ENCODE measurements around the gene SORCS2.
A peak's percentile ranks its signal among the peaks of the same experiment; 100 is the strongest.

SORCS2 gene

GRCh38 chr4:7374571-7374970 lies 182.2 kb downstream of the SORCS2 start:
- Histone ChIP-seq H2BK12ac (ENCODE audit: low read length in 2 of 2) (no peak overlapping the region), H2BK5ac (ENCODE audit: low read depth, low read length, poor library complexity, severe bottlenecking) (no peak overlapping the region), H3K27ac (ENCODE audit: low read length, poor library complexity, severe bottlenecking) (no peak overlapping the region), H2AFZ (ENCODE audit: low read depth, low read length) (no peak overlapping the region), H3K79me1 (replicated peaks; ENCODE audit: low read length, poor library complexity, severe bottlenecking) (no peaks in the 10 kb centered on the region), H3K4me3 (ENCODE audit: insufficient read depth in 1 of 2, low read depth in 1 of 2, low read length in 2 of 2) (no peak overlapping the region), H4K8ac (ENCODE audit: low read length) (no peak overlapping the region), H3K9me3 (ENCODE audit: control insufficient read depth, low read length) (no peaks in the 10 kb centered on the region), H2BK15ac (ENCODE audit: low read depth, poor library complexity, severe bottlenecking) (no peak overlapping the region), H3K23ac (ENCODE audit: low read length in 2 of 2) (no peak overlapping the region), H3K27me3 (ENCODE audit: control insufficient read depth in 1 of 2, insufficient read depth in 1 of 2, low read length in 2 of 2) (peaks cover 20 to 25% of the 10 kb centered on the region in 2 experiments), H3K4me2 (ENCODE audit: low read length, poor library complexity, severe bottlenecking) (no peak overlapping the region), H3K9ac (ENCODE audit: low read length) (no peak overlapping the region), H3K36me3 (ENCODE audit: control insufficient read depth in 1 of 2, insufficient read depth in 2 of 2, low read depth in 1 of 2, low read length in 2 of 2) (no peaks in the 10 kb centered on the region), H3K4ac (ENCODE audit: low read depth in 1 of 2, low read length in 2 of 2) (no peak overlapping the region), H2AK5ac (ENCODE audit: low read length, severe bottlenecking) (no peak overlapping the region), H2BK120ac (ENCODE audit: low read depth, low read length) (no peak overlapping the region), H4K91ac (ENCODE audit: low read length) (no peak overlapping the region), H3K4me1 (ENCODE audit: control insufficient read depth, insufficient read depth, low read depth, low read length) (peaks cover 11% of the 10 kb centered on the region), H3K18ac (ENCODE audit: low read depth in 1 of 2, low read length in 2 of 2) (no peak overlapping the region), H3K14ac (ENCODE audit: low read length in 2 of 2) (no peak overlapping the region)
- WGBS, result 91% methylated on average over 10 of the region's 10 CpGs
- no peak for DNase-seq

- no peak overlapping the region for H4K8ac ChIP-seq (ENCODE audit: low read length)
- H2BK120ac ChIP-seq (ENCODE audit: low read depth, low read length), result no peak overlapping the region
- no peak overlapping the region for H2BK5ac ChIP-seq (ENCODE audit: low read depth, low read length, poor library complexity, severe bottlenecking)
- H4K91ac ChIP-seq (ENCODE audit: low read length), result no peak overlapping the region
- no peak overlapping the region for H3K14ac ChIP-seq (ENCODE audit: low read length in 2 of 2)
- H3K4me2 ChIP-seq (ENCODE audit: low read length, poor library complexity, severe bottlenecking), result no peak overlapping the region
- H3K4ac ChIP-seq (ENCODE audit: low read depth in 1 of 2, low read length in 2 of 2), result no peak overlapping the region
- no peak overlapping the region for H2BK12ac ChIP-seq (ENCODE audit: low read length in 2 of 2)
- H3K4me1 ChIP-seq (ENCODE audit: control insufficient read depth, insufficient read depth, low read depth, low read length), result peaks cover 11% of the 10 kb centered on the region
- no peak overlapping the region for H2AFZ ChIP-seq (ENCODE audit: low read depth, low read length)
- no peak overlapping the region for H3K27ac ChIP-seq (ENCODE audit: low read length, poor library complexity, severe bottlenecking)
- DNase-seq, result no peak
- no peak overlapping the region for H2AK5ac ChIP-seq (ENCODE audit: low read length, severe bottlenecking)
- no peak overlapping the region for H3K18ac ChIP-seq (ENCODE audit: low read depth in 1 of 2, low read length in 2 of 2)
- H3K4me3 ChIP-seq (ENCODE audit: insufficient read depth in 1 of 2, low read depth in 1 of 2, low read length in 2 of 2), result no peak overlapping the region
- no peaks in the 10 kb centered on the region for H3K9me3 ChIP-seq (ENCODE audit: control insufficient read depth, low read length)
- peak overlapping the region; percentile 35 for H3K9ac ChIP-seq (ENCODE audit: low read length)
- H3K23ac ChIP-seq (ENCODE audit: low read length in 2 of 2), result no peak overlapping the region
- WGBS, result 90% methylated on average over 9 of the region's 9 CpGs
- no peaks in the 10 kb centered on the region for H3K79me1 ChIP-seq (replicated peaks; ENCODE audit: low read length, poor library complexity, severe bottlenecking)
- H3K36me3 ChIP-seq (ENCODE audit: control insufficient read depth in 1 of 2, insufficient read depth in 2 of 2, low read depth in 1 of 2, low read length in 2 of 2), result no peaks in the 10 kb centered on the region
- peaks cover 25 to 26% of the 10 kb centered on the region in 2 experiments for H3K27me3 ChIP-seq (ENCODE audit: control insufficient read depth in 1 of 2, insufficient read depth in 1 of 2, low read length in 2 of 2)
- no peak overlapping the region for H2BK15ac ChIP-seq (ENCODE audit: low read depth, poor library complexity, severe bottlenecking)
Measured at GRCh38 chr4:7375427-7375826, 183.1 kb downstream of the SORCS2 start.

GRCh38 chr4:7377223-7377865 lies 185.0 kb downstream of the SORCS2 start:
- Histone ChIP-seq H2BK5ac (ENCODE audit: low read depth, low read length, poor library complexity, severe bottlenecking) (no peak overlapping the region), H3K4me3 (ENCODE audit: insufficient read depth in 1 of 2, low read depth in 1 of 2, low read length in 2 of 2) (no peak overlapping the region), H3K36me3 (ENCODE audit: control insufficient read depth in 1 of 2, insufficient read depth in 2 of 2, low read depth in 1 of 2, low read length in 2 of 2) (no peaks in the 10 kb centered on the region), H3K18ac (ENCODE audit: low read depth in 1 of 2, low read length in 2 of 2) (no peak overlapping the region), H3K27ac (ENCODE audit: low read length, poor library complexity, severe bottlenecking) (no peak overlapping the region), H4K8ac (ENCODE audit: low read length) (no peak overlapping the region), H3K14ac (ENCODE audit: low read length in 2 of 2) (no peak overlapping the region), H3K27me3 (ENCODE audit: control insufficient read depth in 1 of 2, insufficient read depth in 1 of 2, low read length in 2 of 2) (peaks cover 37 to 39% of the 10 kb centered on the region in 2 experiments), H3K9ac (ENCODE audit: low read length) (no peak overlapping the region), H3K4me1 (ENCODE audit: control insufficient read depth, insufficient read depth, low read depth, low read length) (peaks cover 2% of the 10 kb centered on the region), H3K79me1 (replicated peaks; ENCODE audit: low read length, poor library complexity, severe bottlenecking) (no peaks in the 10 kb centered on the region), H2BK12ac (ENCODE audit: low read length in 2 of 2) (no peak overlapping the region), H3K4me2 (ENCODE audit: low read length, poor library complexity, severe bottlenecking) (no peak overlapping the region), H2AK5ac (ENCODE audit: low read length, severe bottlenecking) (no peak overlapping the region), H2AFZ (ENCODE audit: low read depth, low read length) (no peak overlapping the region), H2BK120ac (ENCODE audit: low read depth, low read length) (no peak overlapping the region), H4K91ac (ENCODE audit: low read length) (no peak overlapping the region), H3K9me3 (ENCODE audit: control insufficient read depth, low read length) (no peaks in the 10 kb centered on the region), H3K4ac (ENCODE audit: low read depth in 1 of 2, low read length in 2 of 2) (no peak overlapping the region), H2BK15ac (ENCODE audit: low read depth, poor library complexity, severe bottlenecking) (no peak overlapping the region), H3K23ac (ENCODE audit: low read length in 2 of 2) (no peak overlapping the region)
- 81% methylated on average over 15 of the region's 15 CpGs for WGBS
- no peak for DNase-seq

GRCh38 chr4:7379186-7379585 lies 186.8 kb downstream of the SORCS2 start:
- Histone ChIP-seq H3K23ac (ENCODE audit: low read length in 2 of 2) (no peak overlapping the region), H3K9me3 (ENCODE audit: control insufficient read depth, low read length) (no peaks in the 10 kb centered on the region), H4K91ac (ENCODE audit: low read length) (no peak overlapping the region), H3K4me1 (ENCODE audit: control insufficient read depth, insufficient read depth, low read depth, low read length) (peaks cover 2% of the 10 kb centered on the region), H2BK15ac (ENCODE audit: low read depth, poor library complexity, severe bottlenecking) (no peak overlapping the region), H3K27ac (ENCODE audit: low read length, poor library complexity, severe bottlenecking) (no peak overlapping the region), H2BK12ac (ENCODE audit: low read length in 2 of 2) (no peak overlapping the region), H2BK5ac (ENCODE audit: low read depth, low read length, poor library complexity, severe bottlenecking) (no peak overlapping the region), H3K4ac (ENCODE audit: low read depth in 1 of 2, low read length in 2 of 2) (no peak overlapping the region), H4K8ac (ENCODE audit: low read length) (no peak overlapping the region), H2BK120ac (ENCODE audit: low read depth, low read length) (no peak overlapping the region), H3K79me1 (replicated peaks; ENCODE audit: low read length, poor library complexity, severe bottlenecking) (no peaks in the 10 kb centered on the region), H2AK5ac (ENCODE audit: low read length, severe bottlenecking) (no peak overlapping the region), H3K27me3 (ENCODE audit: control insufficient read depth in 1 of 2, insufficient read depth in 1 of 2, low read length in 2 of 2) (peaks cover 37 to 40% of the 10 kb centered on the region in 2 experiments), H3K4me2 (ENCODE audit: low read length, poor library complexity, severe bottlenecking) (no peak overlapping the region), H2AFZ (ENCODE audit: low read depth, low read length) (no peak overlapping the region), H3K4me3 (ENCODE audit: insufficient read depth in 1 of 2, low read depth in 1 of 2, low read length in 2 of 2) (no peak overlapping the region), H3K14ac (ENCODE audit: low read length in 2 of 2) (no peak overlapping the region), H3K36me3 (ENCODE audit: control insufficient read depth in 1 of 2, insufficient read depth in 2 of 2, low read depth in 1 of 2, low read length in 2 of 2) (no peaks in the 10 kb centered on the region), H3K18ac (ENCODE audit: low read depth in 1 of 2, low read length in 2 of 2) (no peak overlapping the region), H3K9ac (ENCODE audit: low read length) (no peak overlapping the region)
- WGBS, result 90% methylated on average over 5 of the region's 9 CpGs
- no peak for DNase-seq

Measured in mesenchymal stem cell (in vitro differentiated cells and primary cell).